Measurements from ENCODE around the gene CES1.
"Not testable (repeated sequence)": the region's sequence is repeated elsewhere in the genome, so short reads cannot be mapped to it uniquely, and the experiment has no call there.

CES1 gene

DNA sequence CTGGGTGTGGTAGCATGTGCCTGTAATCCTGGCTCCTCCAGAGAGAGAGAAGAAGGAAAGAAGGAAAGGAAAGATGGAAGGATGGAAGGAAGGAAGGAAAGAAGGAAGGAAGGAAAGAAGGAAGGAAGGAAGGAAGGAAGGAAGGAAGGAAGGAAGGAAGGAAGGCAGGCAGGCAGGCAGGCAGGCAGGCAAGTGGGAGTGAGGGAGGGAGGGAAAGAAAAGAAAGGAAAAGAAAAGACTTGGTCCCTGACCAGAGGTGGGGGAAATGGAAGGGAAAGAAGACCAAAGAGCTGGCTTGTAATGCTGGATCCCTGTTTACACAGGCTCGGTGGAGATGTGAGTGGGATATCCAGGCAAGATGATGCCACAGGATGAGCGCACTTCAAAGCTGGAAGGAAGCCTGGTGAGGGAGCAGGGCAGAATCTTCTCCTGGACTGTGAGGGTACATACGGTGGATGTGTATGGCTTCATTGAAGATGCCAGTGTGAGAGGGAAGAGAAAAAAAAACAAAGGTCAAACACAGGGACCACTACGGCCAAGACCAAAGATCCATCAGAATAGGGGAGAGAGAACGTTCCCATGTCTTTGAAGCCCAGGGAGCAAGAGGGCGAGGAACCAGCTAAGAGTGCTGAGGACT is 2.1 kb downstream of the CES1 start:
- DNase-seq: no peak

DNA sequence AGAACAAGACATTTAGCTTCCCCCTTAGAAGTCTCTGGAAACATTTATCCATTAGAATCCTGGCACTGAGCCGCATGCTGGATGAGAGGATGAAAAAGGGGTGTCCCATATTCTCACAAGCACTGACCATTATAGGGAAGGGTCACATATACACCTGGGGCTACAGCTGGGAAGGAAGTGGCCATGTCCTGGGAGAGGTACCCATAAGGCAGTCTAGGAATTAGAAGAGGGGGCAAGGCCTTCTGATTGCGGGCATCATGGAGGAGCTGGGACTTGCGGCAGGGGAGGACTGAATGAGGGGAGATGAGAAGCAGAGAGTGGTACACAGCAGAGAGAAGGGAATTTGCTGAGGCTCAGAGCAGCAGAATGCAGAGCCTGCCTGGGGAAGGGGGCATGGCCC is 3.7 kb downstream of the CES1 start:
- DNase-seq: not testable (repeated sequence)

DNA sequence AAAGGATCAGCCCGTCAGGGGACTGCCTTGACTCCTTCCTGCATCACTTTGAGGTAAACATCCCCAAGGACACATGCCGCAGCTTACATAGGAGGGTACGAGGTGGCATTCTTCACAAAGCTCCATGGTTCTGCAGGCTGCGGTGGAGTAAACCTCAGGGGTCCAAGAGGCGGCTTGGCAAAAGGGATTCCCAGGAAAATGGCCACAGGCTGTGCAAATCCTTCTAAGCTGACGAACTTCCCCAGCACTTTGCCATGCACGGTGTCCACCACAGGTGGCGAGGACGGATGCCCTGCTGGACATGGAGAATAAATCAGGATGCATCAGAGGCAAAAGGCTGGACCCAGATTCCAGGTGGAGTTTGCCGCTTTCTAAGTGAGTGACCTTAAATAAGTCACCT is 4.2 kb downstream of the CES1 start:
- no peak for DNase-seq

DNA sequence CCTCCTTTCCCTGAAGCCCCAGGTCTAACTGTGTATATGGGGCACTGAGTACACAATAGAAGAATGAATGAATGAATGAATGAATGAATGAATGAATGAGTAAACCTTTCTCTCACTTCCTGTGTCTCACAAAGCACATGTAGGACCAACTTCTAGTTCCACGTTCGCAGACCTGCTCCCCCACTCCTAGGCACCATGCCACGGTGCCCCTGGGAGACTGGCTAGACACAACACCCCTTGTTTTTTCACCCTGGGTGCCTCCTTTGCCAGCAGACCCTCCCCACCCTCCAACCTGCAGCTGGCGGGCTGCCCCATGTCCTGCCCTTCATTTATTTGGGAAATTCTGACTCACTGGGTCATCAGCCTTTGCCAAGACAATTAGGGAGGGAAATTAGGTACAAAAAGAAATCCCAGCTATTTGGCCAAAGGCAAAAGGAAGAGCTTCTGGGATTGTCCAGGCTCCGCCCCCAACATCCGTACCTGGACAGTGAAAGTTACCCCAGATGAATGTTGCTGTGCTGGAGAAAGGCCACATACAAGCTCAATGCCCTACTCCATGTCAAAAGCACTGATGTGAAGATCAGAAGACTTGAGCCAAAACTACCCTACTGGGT is 7.7 kb downstream of the CES1 start:
- DNase-seq: no peak

DNA sequence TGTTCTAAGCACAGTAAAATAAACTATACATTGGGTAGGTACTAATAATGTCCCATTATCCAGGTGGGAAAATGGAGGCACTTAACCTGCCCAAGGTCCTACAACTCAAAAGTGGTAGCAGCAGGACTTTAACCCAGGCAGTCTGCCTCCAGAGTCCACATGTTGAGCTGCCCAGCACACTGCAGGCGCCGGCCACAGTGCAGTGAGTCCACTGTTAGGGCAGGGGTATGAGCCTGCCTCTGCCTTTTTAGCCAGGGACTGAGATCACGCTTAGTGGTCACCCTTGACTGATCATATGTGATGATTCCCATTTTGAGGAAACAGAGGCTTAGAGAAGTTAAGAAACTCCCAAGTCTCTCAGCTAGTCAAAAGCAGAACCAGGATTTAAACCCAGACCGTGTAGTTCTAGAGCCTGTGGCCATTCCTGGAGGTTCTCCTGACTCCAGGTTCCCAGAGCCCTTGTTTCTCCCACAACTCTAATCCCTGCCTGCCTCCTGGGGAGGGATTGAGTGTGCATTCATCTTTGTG is 8.4 kb downstream of the CES1 start:
- DNase-seq: no peak

DNA sequence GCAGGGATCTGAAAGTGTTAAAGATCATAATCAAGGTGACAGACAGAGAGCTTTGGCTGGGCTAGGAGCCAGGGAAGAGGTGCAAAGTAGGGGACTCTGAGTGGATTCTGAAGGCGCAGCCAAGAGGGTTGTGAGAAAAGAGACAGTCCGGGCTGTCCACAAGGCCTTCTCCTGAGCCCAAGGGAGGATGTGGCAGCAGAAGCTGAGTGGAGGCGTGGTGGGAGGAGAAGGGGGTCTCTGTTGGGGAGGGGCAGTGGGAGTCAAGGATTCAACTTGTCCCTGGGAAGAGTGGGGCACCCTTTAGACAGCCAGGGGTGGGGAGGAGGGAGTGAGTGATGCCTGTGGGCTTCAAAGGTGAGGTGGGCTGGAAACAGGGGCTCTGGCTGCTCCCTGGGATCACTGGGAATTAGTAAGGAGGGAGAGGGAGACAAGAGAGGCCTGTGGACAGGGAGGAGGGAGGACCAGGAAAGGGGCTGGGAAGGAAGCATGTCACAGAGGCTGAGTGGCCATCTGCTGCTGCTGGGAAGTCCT is 10.6 kb downstream of the CES1 start:
- no peak for DNase-seq

DNA sequence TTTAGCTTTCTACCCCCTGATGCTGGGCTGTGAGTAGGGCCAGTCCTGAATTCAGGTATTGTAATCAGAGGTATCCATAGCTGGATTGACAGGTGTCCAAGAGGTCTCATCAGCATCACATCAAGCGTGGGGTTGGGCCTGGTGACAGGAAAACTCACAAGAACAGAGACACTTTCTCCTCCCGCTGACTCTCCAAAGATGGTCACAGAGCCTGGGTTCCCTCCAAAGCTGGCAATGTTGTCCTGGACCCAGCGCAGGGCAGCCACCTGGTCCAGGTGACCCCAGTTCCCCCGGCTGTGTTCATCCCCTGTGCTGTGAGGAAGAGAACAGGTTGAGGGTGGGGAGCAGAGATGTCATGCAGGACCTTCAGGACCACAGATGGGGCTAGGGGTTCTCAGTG is 11.7 kb downstream of the CES1 start:
- DNase-seq: no peak

DNA sequence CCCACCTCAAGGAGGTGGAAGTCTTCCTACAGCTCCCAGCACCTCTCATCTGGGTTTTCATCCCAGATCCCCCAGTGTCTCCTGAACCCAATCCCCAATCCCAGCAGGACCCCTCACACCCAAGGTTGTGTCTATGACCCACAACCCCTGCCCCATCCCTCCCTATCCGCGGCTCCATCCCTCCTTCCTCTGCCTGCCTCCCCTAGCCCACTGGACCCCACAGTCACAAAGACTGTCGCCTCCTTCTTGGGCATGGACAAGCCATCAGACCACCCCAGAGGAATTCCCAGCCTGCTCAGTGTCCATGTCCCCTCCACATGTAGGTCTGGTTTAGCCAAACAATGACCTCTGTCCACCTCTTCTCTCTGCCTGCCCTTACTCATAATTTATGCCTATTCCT is 12.3 kb downstream of the CES1 start:
- no peak for DNase-seq

DNA sequence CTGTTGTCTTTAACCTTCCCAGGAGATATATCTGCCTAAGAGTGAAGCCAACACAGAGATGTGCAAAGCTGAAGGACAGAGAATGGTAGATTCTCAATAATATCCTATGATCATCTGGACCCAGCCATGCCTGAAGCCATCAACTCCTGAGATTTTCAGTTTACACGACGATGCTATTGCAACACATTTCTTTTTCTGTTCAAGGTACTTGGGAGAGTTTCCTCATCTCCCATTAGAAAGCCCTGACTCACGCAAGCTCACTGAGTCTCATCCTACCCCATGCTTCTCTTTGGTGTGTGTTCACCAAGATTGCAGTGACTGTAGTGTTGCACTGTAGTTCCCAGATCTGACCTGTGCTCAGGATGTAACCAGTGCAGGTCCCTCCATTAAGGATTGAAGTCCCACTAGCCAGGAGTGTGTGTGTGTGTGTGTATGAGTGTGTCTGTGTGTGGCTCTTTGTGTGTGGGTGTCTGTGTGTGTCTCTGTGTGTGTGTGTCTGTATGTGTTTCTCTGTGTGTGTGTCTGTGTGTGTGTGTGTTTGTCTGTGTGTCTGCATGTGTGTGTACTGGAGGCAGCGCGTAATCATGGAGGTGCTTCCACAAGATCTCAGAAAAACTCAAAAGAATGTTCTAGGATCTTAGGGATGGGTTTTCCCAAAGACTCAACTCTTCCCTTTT is 15.5 kb downstream of the CES1 start:
- DNase-seq: no peak

DNA sequence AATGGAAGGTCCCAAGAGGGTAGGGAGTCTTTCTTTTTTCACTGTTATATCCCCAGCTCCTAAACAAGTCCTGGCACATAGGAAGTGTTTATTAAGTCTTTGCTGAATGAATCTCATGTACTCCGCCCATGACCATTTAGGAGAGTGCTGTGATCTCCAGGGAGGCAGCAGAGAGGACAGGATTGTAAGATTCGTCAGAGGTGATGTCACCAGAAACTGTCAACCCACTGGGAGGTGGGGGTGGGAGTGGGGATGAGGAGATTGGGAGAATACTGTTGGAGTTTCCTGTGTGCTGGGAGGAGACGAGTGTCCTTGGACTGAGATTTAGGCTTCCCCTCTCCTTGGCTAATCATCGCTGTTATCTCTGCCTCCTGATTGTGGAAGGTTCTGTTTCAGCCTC is 16.7 kb downstream of the CES1 start:
- DNase-seq: not testable (repeated sequence)

DNA sequence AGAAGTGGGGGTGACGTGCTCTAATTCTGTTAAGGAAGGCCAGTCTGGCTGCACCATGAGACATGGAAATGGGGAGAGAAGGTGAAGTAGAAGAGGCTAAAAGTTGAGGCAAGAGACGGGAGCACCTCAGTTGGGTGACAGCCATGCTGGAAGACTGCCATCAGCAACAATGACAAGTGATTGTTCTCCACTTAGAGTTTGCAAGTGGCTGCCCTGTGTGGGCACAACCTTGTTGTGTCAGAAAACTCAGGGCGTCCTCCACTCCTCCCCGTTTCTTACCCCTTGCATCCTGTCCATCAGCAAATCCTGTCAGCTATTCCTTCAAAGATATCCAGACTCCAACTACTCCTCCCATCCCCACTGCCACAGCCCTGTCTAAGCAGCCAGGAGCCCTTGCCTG is 17.6 kb downstream of the CES1 start:
- DNase-seq: no peak

DNA sequence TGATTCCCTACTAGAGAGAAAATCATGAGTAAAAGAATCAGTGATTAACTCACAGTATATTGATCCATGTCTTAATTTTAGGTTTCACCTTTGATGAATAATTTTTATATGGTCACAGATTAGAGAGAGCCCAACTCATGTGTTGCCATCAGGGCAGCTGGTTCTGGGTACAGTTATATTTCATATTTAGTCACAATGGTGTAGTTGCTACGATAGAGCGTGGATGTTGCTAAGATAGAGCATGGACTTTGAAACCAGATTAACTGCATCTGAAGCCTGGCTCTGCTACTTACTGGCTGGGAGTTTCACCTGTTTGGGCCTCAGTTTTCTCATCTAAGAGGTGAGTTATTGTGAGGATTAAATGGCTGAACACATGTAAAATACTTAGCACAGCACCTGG is 18.7 kb downstream of the CES1 start:
- DNase-seq: not testable (repeated sequence)

DNA sequence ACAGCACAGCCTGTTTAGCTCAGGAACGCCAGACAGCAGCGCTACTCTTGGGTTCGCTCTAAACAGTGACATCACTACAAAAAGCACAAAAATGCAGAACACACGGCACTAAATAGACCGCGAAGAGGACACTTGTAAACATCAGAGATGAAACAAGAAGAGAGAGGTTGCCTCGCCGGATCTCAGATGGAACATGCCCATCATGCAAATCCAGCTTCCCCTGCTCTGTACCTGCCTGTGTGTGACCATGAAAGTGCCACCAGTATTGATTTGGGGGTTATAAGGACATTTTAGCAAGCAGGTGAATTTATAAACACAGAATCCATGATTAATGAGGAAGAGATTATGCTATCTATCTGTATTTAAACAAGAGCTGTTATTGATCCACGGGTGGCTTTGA is 19.2 kb downstream of the CES1 start:
- not testable (repeated sequence) for DNase-seq

DNA sequence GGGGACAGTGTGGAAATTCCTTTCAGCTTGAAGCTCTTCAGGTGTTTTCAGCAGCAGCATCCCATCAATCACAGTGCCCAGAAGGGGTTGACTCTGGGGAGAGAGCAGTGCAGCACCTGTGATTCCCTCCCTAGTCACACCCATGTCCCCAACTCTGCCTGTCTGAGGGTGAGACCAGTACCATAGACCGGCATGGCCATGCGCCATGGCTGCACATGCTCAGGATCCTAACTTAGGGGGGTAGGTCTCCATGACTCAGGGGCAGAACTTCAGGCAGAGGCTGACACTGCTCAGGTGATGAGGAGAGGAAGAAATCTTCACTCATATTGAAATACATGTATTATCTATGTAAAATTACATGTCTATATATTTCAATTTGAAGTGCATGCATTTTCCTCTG is 19.9 kb downstream of the CES1 start:
- no peak for DNase-seq

DNA sequence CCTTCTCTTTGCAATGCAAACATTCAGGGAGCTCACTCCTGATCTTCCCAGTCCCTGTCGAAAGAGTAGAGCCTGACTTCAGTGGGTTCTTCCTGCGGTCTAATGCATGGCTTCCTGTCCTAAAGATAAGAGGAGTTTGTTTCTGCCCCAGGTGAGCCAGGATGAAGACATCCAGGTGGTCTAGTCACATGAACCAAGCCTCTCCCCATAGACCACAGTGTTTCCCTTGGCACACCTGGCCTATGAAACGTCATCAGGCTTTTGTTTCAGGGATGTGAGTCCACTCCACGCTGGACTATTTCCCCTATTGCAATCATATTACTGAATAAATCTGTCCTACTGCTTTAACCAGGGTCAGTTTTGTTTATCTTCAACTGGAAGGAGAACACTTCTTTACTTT is 21.1 kb downstream of the CES1 start:
- DNase-seq: no peak

DNA sequence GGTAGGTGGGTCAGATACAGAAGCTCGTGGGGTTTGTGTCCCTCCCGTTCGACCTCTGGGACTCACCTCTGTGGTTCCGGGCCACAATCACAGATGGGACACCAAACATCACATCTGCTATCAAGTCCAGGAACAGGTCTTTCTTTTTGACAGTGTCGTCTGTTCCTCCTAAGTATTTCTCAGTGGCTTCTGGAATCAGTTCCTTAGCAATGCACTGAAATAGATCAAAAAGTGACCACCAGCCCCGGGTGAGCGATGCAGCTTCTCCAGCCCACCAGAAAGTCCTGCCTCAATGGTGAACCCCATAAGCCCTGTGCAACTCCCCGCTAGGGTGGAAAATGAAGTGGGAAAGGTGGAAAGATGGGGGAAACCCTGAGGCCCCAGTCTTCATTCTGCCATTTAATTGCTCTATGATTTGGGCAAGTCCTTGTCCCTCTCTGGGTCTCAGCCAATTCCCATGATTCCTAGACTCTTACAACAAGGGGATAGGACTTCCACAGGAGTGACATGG is 22.4 kb downstream of the CES1 start:
- DNase-seq: no peak

DNA sequence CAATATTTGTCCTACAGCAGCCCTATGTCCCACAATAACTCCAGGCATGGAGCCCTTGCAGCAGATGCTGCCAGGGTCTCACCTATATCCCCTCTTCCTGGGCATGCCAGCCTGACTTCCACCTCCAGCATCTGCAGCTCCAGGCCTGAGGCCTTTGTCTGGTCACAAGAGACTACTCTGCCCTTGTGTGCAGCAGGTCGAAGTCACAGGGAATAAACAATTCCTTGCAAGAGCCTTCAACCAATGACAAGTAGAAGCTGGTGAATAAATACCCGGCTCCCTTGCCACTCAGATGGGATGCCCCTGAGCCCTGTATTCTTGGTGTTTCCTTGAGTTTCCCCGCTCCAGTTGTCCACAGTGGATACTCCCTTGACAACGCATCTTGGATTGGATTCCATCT is 23.0 kb downstream of the CES1 start:
- DNase-seq: no peak

DNA sequence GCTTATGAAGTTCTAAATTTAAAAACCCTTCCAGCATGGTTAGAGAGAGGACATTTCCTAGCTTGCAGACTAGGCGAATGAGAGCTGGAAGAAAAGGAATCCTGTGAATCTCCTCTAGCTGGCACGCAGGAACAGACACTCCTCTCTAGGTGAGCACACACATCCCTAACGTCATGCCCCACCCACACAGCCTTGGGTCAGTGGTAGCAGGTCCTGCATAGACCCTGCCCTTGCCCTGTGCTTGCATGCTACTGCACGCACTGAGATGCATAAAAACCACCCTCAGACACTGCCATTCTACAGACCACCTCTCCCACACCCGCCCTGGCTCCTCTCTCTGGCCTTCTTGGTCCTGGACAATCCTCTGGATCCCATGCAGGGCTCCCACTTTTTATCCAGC is 23.5 kb downstream of the CES1 start:
- no peak for DNase-seq

DNA sequence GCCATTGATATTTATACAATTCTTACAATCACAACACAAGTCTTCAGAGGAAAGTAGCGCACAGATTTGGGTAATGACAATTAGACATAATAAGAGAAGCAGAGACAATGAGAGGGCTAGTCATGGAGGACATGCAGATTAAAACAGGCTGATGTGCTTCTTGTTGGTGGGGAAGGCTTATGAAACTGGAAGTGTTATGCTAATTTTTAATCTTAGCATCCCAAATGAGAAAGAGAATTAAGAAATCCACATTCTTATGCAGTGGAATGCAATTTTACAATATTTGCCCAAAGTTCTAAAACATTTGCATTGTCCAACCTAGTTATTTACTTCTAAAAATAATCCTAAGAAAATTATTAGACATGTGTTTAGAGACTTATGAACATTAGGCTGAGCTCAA is 24.6 kb downstream of the CES1 start:
- not testable (repeated sequence) for DNase-seq

DNA sequence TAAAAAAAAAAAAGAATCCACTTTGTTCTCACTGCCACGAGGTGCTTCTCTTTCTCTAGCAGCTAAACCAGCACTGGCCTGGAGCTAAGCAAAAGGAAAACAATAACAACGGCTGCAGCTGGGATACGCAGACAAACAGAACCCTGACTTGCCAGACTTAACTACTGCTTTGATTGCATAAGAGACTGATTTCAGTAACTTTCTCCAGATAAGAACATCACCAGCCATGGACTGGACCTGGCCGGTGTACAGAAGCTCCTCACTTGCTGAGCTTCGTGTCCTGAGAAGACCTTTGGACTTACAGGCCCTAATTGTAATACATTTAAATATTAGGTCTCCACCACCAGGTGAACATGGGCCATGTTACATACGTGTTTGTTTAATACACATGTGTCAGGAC is 27.8 kb downstream of the CES1 start:
- DNase-seq: not testable (repeated sequence)

DNA sequence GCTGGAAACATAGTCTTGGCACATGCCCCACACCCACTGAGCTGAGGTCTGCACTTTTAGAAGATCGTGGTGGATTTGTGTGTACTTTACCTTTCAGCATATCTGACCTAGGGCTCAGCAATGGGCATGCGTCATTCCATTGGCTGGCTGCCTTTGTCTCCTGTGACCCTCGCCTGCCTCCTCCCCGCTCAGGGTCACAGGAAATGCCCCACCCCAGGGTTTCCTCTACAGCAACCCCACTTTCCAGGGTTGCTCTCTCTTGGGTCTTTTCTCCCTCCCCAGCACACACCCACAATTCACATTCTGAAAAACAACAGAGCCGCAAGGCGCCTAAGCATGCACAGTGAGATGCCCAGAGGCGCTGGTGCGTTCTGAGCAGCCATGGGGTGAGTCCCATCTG is 29.2 kb downstream of the CES1 start:
- not testable (repeated sequence) for DNase-seq

DNA sequence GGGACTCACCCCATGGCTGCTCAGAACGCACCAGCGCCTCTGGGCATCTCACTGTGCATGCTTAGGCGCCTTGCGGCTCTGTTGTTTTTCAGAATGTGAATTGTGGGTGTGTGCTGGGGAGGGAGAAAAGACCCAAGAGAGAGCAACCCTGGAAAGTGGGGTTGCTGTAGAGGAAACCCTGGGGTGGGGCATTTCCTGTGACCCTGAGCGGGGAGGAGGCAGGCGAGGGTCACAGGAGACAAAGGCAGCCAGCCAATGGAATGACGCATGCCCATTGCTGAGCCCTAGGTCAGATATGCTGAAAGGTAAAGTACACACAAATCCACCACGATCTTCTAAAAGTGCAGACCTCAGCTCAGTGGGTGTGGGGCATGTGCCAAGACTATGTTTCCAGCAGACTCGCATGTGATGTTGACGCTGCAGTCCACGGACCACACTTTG is 39.9 kb downstream of the CES1 start:
- not testable (repeated sequence) for DNase-seq

DNA sequence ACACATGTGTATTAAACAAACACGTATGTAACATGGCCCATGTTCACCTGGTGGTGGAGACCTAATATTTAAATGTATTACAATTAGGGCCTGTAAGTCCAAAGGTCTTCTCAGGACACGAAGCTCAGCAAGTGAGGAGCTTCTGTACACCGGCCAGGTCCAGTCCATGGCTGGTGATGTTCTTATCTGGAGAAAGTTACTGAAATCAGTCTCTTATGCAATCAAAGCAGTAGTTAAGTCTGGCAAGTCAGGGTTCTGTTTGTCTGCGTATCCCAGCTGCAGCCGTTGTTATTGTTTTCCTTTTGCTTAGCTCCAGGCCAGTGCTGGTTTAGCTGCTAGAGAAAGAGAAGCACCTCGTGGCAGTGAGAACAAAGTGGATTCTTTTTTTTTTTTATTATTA is 41.4 kb downstream of the CES1 start:
- DNase-seq: not testable (repeated sequence)

DNA sequence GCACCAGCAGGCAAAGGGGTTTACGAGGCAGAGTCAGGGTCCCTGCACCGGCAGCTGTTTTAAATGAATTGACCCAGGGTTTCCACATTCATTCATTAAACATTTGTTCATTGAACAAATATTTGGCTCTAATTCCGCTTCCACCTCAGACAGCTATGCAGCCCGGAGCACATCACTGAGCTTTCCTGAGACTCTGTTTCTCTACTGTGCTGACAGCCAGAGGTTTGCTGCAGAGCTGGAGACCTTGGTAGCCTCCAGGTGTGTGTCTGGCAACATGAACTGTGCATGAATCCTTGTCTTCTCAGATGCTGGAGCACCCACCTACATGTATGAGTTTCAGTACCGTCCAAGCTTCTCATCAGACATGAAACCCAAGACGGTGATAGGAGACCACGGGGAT is 42.7 kb downstream of the CES1 start:
- DNase-seq: not testable (repeated sequence)

Data from SHP77 (cell line).